ENCODE measurements around the gene TDRD10. TPM values are rescaled to one million over a fixed set of nuclear protein-coding genes. Genes with fewer than 3 reads are reported as not detected.

The TDRD10 gene
- total RNA-seq, 6 donors from 2014 or later, result 6.2 to 47.1 (median 12.6) TPM

- peak in 1 of 2 donors; percentile 92 for DNase-seq
Observed at GRCh38 chr1:154559466-154560044, 57.5 kb downstream of the TDRD10 start.

DNA sequence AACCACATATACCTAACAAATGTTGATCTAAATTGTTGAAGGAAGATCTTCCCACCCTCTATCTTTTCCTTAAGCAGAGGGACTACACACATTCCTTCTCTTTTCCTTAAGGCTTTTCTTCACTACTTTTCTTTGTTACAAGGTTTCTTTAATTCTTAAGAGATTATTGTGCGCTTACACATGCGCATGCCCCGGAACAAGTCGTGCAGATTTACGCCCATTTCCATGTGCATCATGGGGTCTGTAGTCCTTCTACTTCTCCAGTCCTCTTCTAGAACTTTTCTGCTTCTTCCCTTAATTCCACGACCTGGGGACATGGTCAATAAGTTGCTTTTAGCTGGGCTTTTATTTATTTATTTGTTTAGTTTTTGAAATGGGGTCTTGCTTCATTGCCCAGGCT, 63.9 kb downstream of the TDRD10 start:
- Histone ChIP-seq H3K4me3 (no peak overlapping the region), H3K9me3 (no peaks in the 10 kb centered on the region), H3K36me3 (no peaks in the 10 kb centered on the region), H3K4me1 (peaks cover 8 to 10% (median 9%) of the 10 kb centered on the region in 4 donors), H3K27me3 (peaks cover 0 to 15% (median 3%) of the 10 kb centered on the region in 4 donors), H3K27ac (no peak overlapping the region)
- ATAC-seq (ENCODE audit: low FRiP score in 2 of 2) (no peak), DNase-seq (no peak)
- whole genome bisulfite sequencing, 2 donors, result 81 to 92% methylated on average over 6 of the region's 6 CpGs
- TF ChIP-seq POLR2AphosphoS5 (IDR thresholded peaks at IDR 0.05), result no peak
- TF ChIP-seq POLR2A (IDR thresholded peaks at IDR 0.05), result no peak
- TF ChIP-seq EP300 (IDR thresholded peaks at IDR 0.05), result no peak
- TF ChIP-seq CTCF (IDR thresholded peaks at IDR 0.05), result no peak

More at GRCh38 chr1:154559466-154560044, 57.5 kb downstream of the TDRD10 start:
- H3K27ac ChIP-seq, result peak overlapping the region; percentile 84 to 97 (median 91)
- H3K9me3 ChIP-seq, result no peaks in the 10 kb centered on the region
- H3K4me3 ChIP-seq, result peak overlapping the region; percentile 67 to 99 (median 94)
- TF ChIP-seq CTCF (IDR thresholded peaks at IDR 0.05), result peak; percentile 89 to 95 (median 94)
- TF ChIP-seq POLR2A (IDR thresholded peaks at IDR 0.05), result no peak
- H3K4me1 ChIP-seq, result peaks cover 10 to 35% (median 22%) of the 10 kb centered on the region in 4 donors
- peaks cover 11 to 14% (median 14%) of the 10 kb centered on the region in 4 donors for H3K36me3 ChIP-seq
- WGBS, 2 donors, result 12 to 13% methylated on average over 12 to 13 of the region's 13 CpGs
- ATAC-seq (ENCODE audit: low FRiP score in 2 of 2), result peak; percentile 90 to 91
- no peaks in the 10 kb centered on the region for H3K27me3 ChIP-seq

GRCh38 chr1:154567386-154568156, 65.6 kb downstream of the TDRD10 start, which contains the start of gene CHRNB2:
TSS of gene CHRNB2 (plus strand) at chr1:154567778. CDS start at chr1:154568045, 267 bp downstream.
- Histone ChIP-seq H3K4me1 (peaks cover 8 to 10% (median 9%) of the 10 kb centered on the region in 4 donors), H3K36me3 (no peaks in the 10 kb centered on the region), H3K4me3 (peak within 1 kb of the TSS in 3 of 4 donors; percentile 7 to 33 (median 19)), H3K9me3 (no peaks in the 10 kb centered on the region), H3K27me3 (peaks cover 0 to 15% (median 3%) of the 10 kb centered on the region in 4 donors), H3K27ac (no peak within 1 kb of the TSS)
- TF ChIP-seq POLR2AphosphoS5 (IDR thresholded peaks at IDR 0.05) (no peak), POLR2A (IDR thresholded peaks at IDR 0.05) (no peak), CTCF (IDR thresholded peaks at IDR 0.05) (peak in 3 of 6 experiments; percentile 12 to 15 (median 14)), EP300 (IDR thresholded peaks at IDR 0.05) (no peak)
- DNase-seq (peak; percentile 55 to 96), ATAC-seq (ENCODE audit: low FRiP score in 2 of 2) (peak; percentile 87 to 93)
- 4 to 6% methylated on average over 24 to 44 of the region's 53 CpGs for WGBS, 2 donors

DNA sequence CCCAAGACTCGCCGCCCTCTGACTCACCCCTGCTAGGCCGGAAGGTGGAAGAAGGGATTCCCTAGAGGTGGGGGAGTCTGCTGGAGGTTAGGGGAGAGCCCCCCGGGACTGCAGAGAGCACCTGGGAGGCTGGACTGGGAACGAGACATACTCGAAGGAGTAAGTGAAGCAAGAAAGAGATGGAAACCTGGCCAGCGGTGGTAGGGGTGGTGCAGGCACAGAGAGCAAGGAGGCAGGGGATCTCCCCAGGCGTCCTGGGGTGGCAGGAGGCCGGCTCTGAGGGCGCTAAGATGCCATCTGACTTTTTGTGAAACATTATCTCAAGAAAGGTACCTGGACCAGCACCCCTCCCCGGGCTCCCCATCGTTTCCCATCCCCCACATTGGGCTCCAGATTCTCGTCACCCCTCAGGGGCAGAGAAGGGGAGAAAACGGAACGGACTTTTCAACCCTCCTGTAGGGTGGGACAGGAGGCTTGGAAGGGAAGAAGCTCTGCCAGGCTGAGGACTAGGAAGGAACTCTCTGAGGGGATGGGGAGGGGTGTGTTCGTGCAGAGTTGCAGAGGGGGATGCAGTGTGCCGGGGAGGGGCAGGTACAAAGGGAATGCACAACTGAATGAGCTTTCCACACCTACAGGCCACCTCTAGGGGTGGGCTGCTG, 66.3 kb downstream of the TDRD10 start:
- H3K27me3 ChIP-seq, result peaks cover 0 to 15% (median 3%) of the 10 kb centered on the region in 4 donors
- TF ChIP-seq POLR2AphosphoS5 (IDR thresholded peaks at IDR 0.05) (no peak), POLR2A (IDR thresholded peaks at IDR 0.05) (no peak), CTCF (IDR thresholded peaks at IDR 0.05) (no peak), EP300 (IDR thresholded peaks at IDR 0.05) (no peak)
- H3K36me3 ChIP-seq, result no peaks in the 10 kb centered on the region
- H3K9me3 ChIP-seq, result no peaks in the 10 kb centered on the region
- H3K4me1 ChIP-seq, result peaks cover 8 to 10% (median 9%) of the 10 kb centered on the region in 4 donors
- H3K27ac ChIP-seq, result no peak overlapping the region
- DNase-seq, result no peak
- no peak for ATAC-seq (ENCODE audit: low FRiP score in 2 of 2)
- 41% methylated on average over 15 to 17 of the region's 17 CpGs for WGBS, 2 donors
- peak overlapping the region in 3 of 4 donors; percentile 7 to 33 (median 19) for H3K4me3 ChIP-seq
